ENCODE results near the gene CYBA. TPM values are rescaled to one million over a fixed set of nuclear protein-coding genes. Genes with fewer than 3 reads are reported as not detected.

The CYBA gene
- polyA plus RNA-seq, 1 donor from 2014 or later = 6.3 TPM

- Histone ChIP-seq H3K9ac (ENCODE audit: low read length) (no peak overlapping the region), H3K4me3 (ENCODE audit: low read length) (no peak overlapping the region), H3K27me3 (ENCODE audit: insufficient read depth, low read depth, low read length) (no peaks in the 10 kb centered on the region), H3F3A (ENCODE audit: insufficient read depth, low read length, poor library complexity, severe bottlenecking) (no peaks in the 10 kb centered on the region), H4K20me1 (ENCODE audit: insufficient read depth) (no peaks in the 10 kb centered on the region), H3K27ac (ENCODE audit: low read length) (no peak overlapping the region), H3K4me2 (ENCODE audit: low read length) (no peak overlapping the region), H3K36me3 (ENCODE audit: insufficient read depth, low read length) (no peaks in the 10 kb centered on the region), H2AFZ (ENCODE audit: low read depth, low read length) (no peak overlapping the region), H3K9me3 (ENCODE audit: low read length) (no peaks in the 10 kb centered on the region), H3K79me2 (replicated peaks; ENCODE audit: insufficient read depth, low read length) (no peaks in the 10 kb centered on the region), H3K9me2 (ENCODE audit: insufficient read depth, low read length) (no peaks in the 10 kb centered on the region)
- TF ChIP-seq, protein P1, sequence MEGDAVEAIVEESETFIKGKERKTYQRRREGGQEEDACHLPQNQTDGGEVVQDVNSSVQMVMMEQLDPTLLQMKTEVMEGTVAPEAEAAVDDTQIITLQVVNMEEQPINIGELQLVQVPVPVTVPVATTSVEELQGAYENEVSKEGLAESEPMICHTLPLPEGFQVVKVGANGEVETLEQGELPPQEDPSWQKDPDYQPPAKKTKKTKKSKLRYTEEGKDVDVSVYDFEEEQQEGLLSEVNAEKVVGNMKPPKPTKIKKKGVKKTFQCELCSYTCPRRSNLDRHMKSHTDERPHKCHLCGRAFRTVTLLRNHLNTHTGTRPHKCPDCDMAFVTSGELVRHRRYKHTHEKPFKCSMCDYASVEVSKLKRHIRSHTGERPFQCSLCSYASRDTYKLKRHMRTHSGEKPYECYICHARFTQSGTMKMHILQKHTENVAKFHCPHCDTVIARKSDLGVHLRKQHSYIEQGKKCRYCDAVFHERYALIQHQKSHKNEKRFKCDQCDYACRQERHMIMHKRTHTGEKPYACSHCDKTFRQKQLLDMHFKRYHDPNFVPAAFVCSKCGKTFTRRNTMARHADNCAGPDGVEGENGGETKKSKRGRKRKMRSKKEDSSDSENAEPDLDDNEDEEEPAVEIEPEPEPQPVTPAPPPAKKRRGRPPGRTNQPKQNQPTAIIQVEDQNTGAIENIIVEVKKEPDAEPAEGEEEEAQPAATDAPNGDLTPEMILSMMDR (IDR thresholded peaks at IDR 0.05; ENCODE audit: poor library complexity, severe bottlenecking) = no peak
- no peak for TF ChIP-seq TAF1 (IDR thresholded peaks at IDR 0.05; ENCODE audit: low read depth)
- no peak for TF ChIP-seq MXI1 (conservative IDR thresholded peaks at IDR 0.05; ENCODE audit: poor library complexity, severe bottlenecking)
- no peak for TF ChIP-seq EP300 (conservative IDR thresholded peaks at IDR 0.05; ENCODE audit: poor library complexity, severe bottlenecking)
- TF ChIP-seq EZH2 (IDR thresholded peaks at IDR 0.05; ENCODE audit: borderline replicate concordance, insufficient read depth, low read length, poor library complexity, severe bottlenecking) = no peak
- no peak for TF ChIP-seq REST (IDR thresholded peaks at IDR 0.05; ENCODE audit: borderline replicate concordance)
- TF ChIP-seq RAD21 (conservative IDR thresholded peaks at IDR 0.05) = no peak
- TF ChIP-seq POLR2AphosphoS5 (IDR thresholded peaks at IDR 0.05) = no peak
- TF ChIP-seq SMC3 (conservative IDR thresholded peaks at IDR 0.05; ENCODE audit: poor library complexity) = no peak
Observed at GRCh38 chr16:88613911-88614817, 36.7 kb downstream of the CYBA start.

DNA sequence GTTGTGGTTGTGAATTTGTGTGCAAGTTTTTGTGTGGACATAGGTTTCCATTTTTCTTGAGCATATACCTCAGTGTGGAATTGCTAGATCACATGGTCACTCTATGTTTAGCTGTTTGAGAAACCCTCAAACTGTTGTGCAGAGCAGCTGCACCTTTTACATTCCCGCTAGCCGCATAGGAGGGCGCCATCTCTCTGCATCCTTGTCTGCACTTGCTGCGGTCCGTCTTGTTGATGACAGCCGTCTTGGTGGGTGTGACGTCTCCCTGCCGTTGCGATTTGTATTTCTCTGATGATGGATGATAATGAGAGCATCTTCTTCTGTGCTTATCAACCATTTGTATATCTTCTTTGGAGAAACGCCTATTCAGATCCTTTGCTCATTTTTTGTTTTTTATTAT is 37.6 kb downstream of the CYBA start:
- H3K79me2 ChIP-seq (replicated peaks; ENCODE audit: insufficient read depth, low read length) = no peaks in the 10 kb centered on the region
- H3K4me3 ChIP-seq (ENCODE audit: low read length) = no peak overlapping the region
- H3K4me2 ChIP-seq (ENCODE audit: low read length) = no peak overlapping the region
- no peaks in the 10 kb centered on the region for H3K9me2 ChIP-seq (ENCODE audit: insufficient read depth, low read length)
- H2AFZ ChIP-seq (ENCODE audit: low read depth, low read length) = no peak overlapping the region
- H3K36me3 ChIP-seq (ENCODE audit: insufficient read depth, low read length) = no peaks in the 10 kb centered on the region
- H3F3A ChIP-seq (ENCODE audit: insufficient read depth, low read length, poor library complexity, severe bottlenecking) = no peaks in the 10 kb centered on the region
- no peaks in the 10 kb centered on the region for H3K9me3 ChIP-seq (ENCODE audit: low read length)
- no peak overlapping the region for H3K9ac ChIP-seq (ENCODE audit: low read length)
- H3K27me3 ChIP-seq (ENCODE audit: insufficient read depth, low read depth, low read length) = no peaks in the 10 kb centered on the region
- no peak overlapping the region for H3K27ac ChIP-seq (ENCODE audit: low read length)
- H4K20me1 ChIP-seq (ENCODE audit: insufficient read depth) = no peaks in the 10 kb centered on the region
- TF ChIP-seq REST (IDR thresholded peaks at IDR 0.05; ENCODE audit: borderline replicate concordance) = no peak
- TF ChIP-seq EP300 (conservative IDR thresholded peaks at IDR 0.05; ENCODE audit: poor library complexity, severe bottlenecking) = no peak
- TF ChIP-seq POLR2AphosphoS5 (IDR thresholded peaks at IDR 0.05) = no peak
- TF ChIP-seq, protein P1 (IDR thresholded peaks at IDR 0.05; ENCODE audit: poor library complexity, severe bottlenecking) = no peak
- TF ChIP-seq TAF1 (IDR thresholded peaks at IDR 0.05; ENCODE audit: low read depth) = no peak
- TF ChIP-seq SMC3 (conservative IDR thresholded peaks at IDR 0.05; ENCODE audit: poor library complexity) = no peak
- TF ChIP-seq EZH2 (IDR thresholded peaks at IDR 0.05; ENCODE audit: borderline replicate concordance, insufficient read depth, low read length, poor library complexity, severe bottlenecking) = no peak
- TF ChIP-seq MXI1 (conservative IDR thresholded peaks at IDR 0.05; ENCODE audit: poor library complexity, severe bottlenecking) = no peak
